GM12891 (cell line): Measurements from ENCODE around the gene TMEM41B.

Source experiments
- PAX5 ChIP-seq: IDR thresholded peaks from 2 replicates; pipeline ENCODE4 v1.6.1; 2011; ENCODE audit warnings: low read length, moderate library complexity, mild to moderate bottlenecking; ENCODE audit not compliant: insufficient read depth, severe bottlenecking
- POLR2A ChIP-seq: IDR thresholded peaks from 2 replicates; pipeline ENCODE4 v1.6.1; 2011; ENCODE audit warnings: low read depth, low read length, control low read depth
- POLR2AphosphoS5 ChIP-seq: IDR thresholded peaks from 2 replicates; pipeline ENCODE4 v1.6.1; 2011; ENCODE audit warnings: low read depth, low read length, control low read depth
- POU2F2 ChIP-seq: IDR thresholded peaks from 2 replicates; pipeline ENCODE4 v1.6.1; 2011; ENCODE audit warnings: low read depth, mild to moderate bottlenecking, control low read depth, low read length, moderate library complexity
- SPI1 ChIP-seq: IDR thresholded peaks from 2 replicates; pipeline ENCODE4 v1.6.1; 2011; ENCODE audit warnings: low read depth, low read length, control low read depth
- TAF1 ChIP-seq: IDR thresholded peaks from 2 replicates; pipeline ENCODE4 v1.6.1; 2011; ENCODE audit warnings: low read depth, low read length, control low read depth

DNA sequence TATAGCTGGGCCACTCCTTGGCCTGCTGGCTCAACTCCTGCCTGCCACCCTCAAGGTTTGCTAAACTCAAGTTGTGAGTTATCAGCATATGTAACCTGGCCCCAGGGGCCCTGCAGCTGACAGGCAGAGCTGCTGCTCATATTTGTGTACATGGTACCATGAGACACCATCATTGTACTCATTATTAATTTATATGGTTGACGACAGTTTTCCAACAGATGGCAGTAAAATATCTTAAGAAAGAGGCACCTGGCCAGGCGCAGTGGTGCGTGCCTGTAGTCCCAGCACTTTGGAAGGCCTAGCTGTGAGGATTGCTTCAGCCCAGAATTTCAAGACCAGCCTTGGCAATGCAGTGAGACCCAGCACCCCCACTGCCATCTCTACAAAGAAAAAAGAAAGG lies 37.8 kb downstream of the TMEM41B start:
- no peak for TF ChIP-seq POLR2A
- no peak for TF ChIP-seq POLR2AphosphoS5
- TF ChIP-seq SPI1 = no peak
- TF ChIP-seq TAF1 = no peak
- no peak for TF ChIP-seq PAX5
- no peak for TF ChIP-seq POU2F2
